Naive thymus-derived CD8-positive, alpha-beta T cell (primary cell): Measurements from ENCODE around the gene CXXC5. TPM values are rescaled to one million over a fixed set of nuclear protein-coding genes. Genes with fewer than 3 reads are reported as not detected.
A peak's percentile ranks its signal among the peaks of the same experiment; 100 is the strongest.

Source experiments
- ATAC-seq, 2 donors: fragments of 150-1000 bp; cut with Tn5 transposase in 1 of 2; sonication (Bioruptor Pico), chemical (Tn5 transposase) in 1 of 2; 1 replicate in 1 of 2; 2 replicates in 1 of 2; pipeline ENCODE4 v1.10.0; 2021; ENCODE audit warnings: mild to moderate bottlenecking in 2 of 2, moderate library complexity in 2 of 2
- POLR2A ChIA-PET: fragments of 350-600 bp; sonication (Branson Sonifier 250); formaldehyde crosslinking; loops from one replicate; lab custom pipeline; 2021; ENCODE audit warnings: antibody characterized with exemption; lab: Charles Lee
- DNase-seq, 10 donors: peaks; one replicate each; pipeline versions ENCODE4 v3.0.0 to v3.0.0-alpha.2; 2020 to 2022
- H3K27ac Mint-ChIP-seq, 10 donors: one replicate each; pipeline ENCODE4 v1.8.0; 2020 to 2022; ENCODE audit warnings: mild to moderate bottlenecking in 10 of 10, mixed read lengths in 10 of 10, moderate library complexity in 4 of 10, inconsistent platforms in 1 of 10
- H3K27me3 Mint-ChIP-seq, 5 donors: one replicate each; pipeline ENCODE4 v1.8.0; 2021 to 2022; ENCODE audit warnings: mixed read lengths in 5 of 5
- H3K36me3 Mint-ChIP-seq, 3 donors: one replicate each; pipeline ENCODE4 v1.8.0; 2020 to 2022; ENCODE audit warnings: mixed read lengths in 3 of 3, mild to moderate bottlenecking in 2 of 3, inconsistent platforms in 1 of 3
- H3K4me1 Mint-ChIP-seq, 4 donors: one replicate each; pipeline ENCODE4 v1.8.0; 2021 to 2022; ENCODE audit warnings: mixed read lengths in 4 of 4
- H3K4me3 Mint-ChIP-seq, 10 donors: one replicate each; pipeline ENCODE4 v1.8.0; 2020 to 2022; ENCODE audit warnings: mild to moderate bottlenecking in 10 of 10, mixed read lengths in 10 of 10, moderate library complexity in 6 of 10, inconsistent platforms in 1 of 10
- H3K9me3 Mint-ChIP-seq, 9 donors: one replicate each; pipeline ENCODE4 v1.8.0; 2020 to 2022; ENCODE audit warnings: mixed read lengths in 9 of 9, mild to moderate bottlenecking in 3 of 9, inconsistent platforms in 1 of 9, moderate library complexity in 1 of 9
- polyA plus RNA-seq, 3 donors: library from polyadenylated mRNA; unstranded; fragments of 300-500 nt; fragmentation: Illumina TruSeq; gene quantifications; one replicate each; pipeline ENCODE4 v1.2.3, GENCODE V29; 2021
- total RNA-seq, 8 experiments: library from RNA in 2 of 8; stranded (reverse) in 2 of 8; gene quantifications; one replicate each; pipeline ENCODE4 v1.2.3 and lab custom pipeline; 2021 to 2026

The CXXC5 gene
- total and polyA plus RNA-seq, 5 experiments from 2014 or later: 2.6 to 24.6 (median 6.8) TPM

- POLR2A ChIA-PET: interaction anchor here (0.7 to 1.0 kb wide), 2 partner anchors 9 to 15 kb away, joined by 3 to 4 read pairs; no protein-coding TSS in a partner anchor
- Mint-ChIP-seq H3K4me1 (peaks cover 32 to 81% (median 61%) of the 10 kb centered on the region in 4 donors), H3K27ac (peak overlapping the region in 5 of 10 donors; percentile 15 to 82 (median 40)), H3K4me3 (peak overlapping the region in 3 of 10 donors; percentile 19 to 60 (median 31)), H3K9me3 (peaks cover 0 to 2% (median 0%) of the 10 kb centered on the region in 9 donors), H3K27me3 (peaks cover 13 to 53% (median 32%) of the 10 kb centered on the region in 5 donors), H3K36me3 (peaks cover 0 to 3% (median 0%) of the 10 kb centered on the region in 3 donors)
- ATAC-seq: no peak
- no peak for DNase-seq
These were observed 5.5 kb downstream of the CXXC5 start for GRCh38 chr5:139653616-139654015.

GRCh38 chr5:139654464-139654863, 6.3 kb downstream of the CXXC5 start:
- Mint-ChIP-seq H3K4me1 (peaks cover 36 to 90% (median 64%) of the 10 kb centered on the region in 4 donors), H3K4me3 (peak overlapping the region in 1 of 10 donors; percentile 16), H3K27ac (peak overlapping the region in 3 of 10 donors; percentile 31 to 67 (median 66)), H3K27me3 (peaks cover 13 to 51% (median 32%) of the 10 kb centered on the region in 5 donors), H3K9me3 (peaks cover 0 to 2% (median 0%) of the 10 kb centered on the region in 9 donors), H3K36me3 (peaks cover 0 to 3% (median 0%) of the 10 kb centered on the region in 3 donors)
- no peak for ATAC-seq
- POLR2A ChIA-PET: interaction anchor here (0.6 to 1.0 kb wide), 4 partner anchors 10 to 15 kb away, joined by 3 to 4 read pairs (median 3); no protein-coding TSS in a partner anchor
- DNase-seq: no peak

- Mint-ChIP-seq H3K27ac (peak overlapping the region in 2 of 10 donors; percentile 45 to 66), H3K36me3 (no peaks in the 10 kb centered on the region), H3K4me3 (peak overlapping the region in 1 of 10 donors; percentile 16), H3K9me3 (no peaks in the 10 kb centered on the region), H3K4me1 (peaks cover 31 to 88% (median 61%) of the 10 kb centered on the region in 4 donors), H3K27me3 (peaks cover 8 to 46% (median 27%) of the 10 kb centered on the region in 5 donors)
- POLR2A ChIA-PET: interaction anchor here (0.8 to 0.9 kb wide), 2 partner anchors 12 to 16 kb away, joined by 3 read pairs; no protein-coding TSS in a partner anchor
- DNase-seq (no peak), ATAC-seq (no peak)
These were observed 6.8 kb downstream of the CXXC5 start for GRCh38 chr5:139654871-139655491.

GRCh38 chr5:139655727-139656271, 7.7 kb downstream of the CXXC5 start:
- Mint-ChIP-seq H3K27ac (no peak overlapping the region), H3K4me1 (peaks cover 30 to 86% (median 55%) of the 10 kb centered on the region in 4 donors), H3K36me3 (no peaks in the 10 kb centered on the region), H3K9me3 (no peaks in the 10 kb centered on the region), H3K27me3 (peaks cover 8 to 38% (median 23%) of the 10 kb centered on the region in 5 donors), H3K4me3 (no peak overlapping the region)
- DNase-seq (no peak), ATAC-seq (no peak)
- POLR2A ChIA-PET: interaction anchor here (0.6 kb wide), 1 partner anchor 71 kb away, joined by 3 read pairs; no protein-coding TSS in a partner anchor

DNA sequence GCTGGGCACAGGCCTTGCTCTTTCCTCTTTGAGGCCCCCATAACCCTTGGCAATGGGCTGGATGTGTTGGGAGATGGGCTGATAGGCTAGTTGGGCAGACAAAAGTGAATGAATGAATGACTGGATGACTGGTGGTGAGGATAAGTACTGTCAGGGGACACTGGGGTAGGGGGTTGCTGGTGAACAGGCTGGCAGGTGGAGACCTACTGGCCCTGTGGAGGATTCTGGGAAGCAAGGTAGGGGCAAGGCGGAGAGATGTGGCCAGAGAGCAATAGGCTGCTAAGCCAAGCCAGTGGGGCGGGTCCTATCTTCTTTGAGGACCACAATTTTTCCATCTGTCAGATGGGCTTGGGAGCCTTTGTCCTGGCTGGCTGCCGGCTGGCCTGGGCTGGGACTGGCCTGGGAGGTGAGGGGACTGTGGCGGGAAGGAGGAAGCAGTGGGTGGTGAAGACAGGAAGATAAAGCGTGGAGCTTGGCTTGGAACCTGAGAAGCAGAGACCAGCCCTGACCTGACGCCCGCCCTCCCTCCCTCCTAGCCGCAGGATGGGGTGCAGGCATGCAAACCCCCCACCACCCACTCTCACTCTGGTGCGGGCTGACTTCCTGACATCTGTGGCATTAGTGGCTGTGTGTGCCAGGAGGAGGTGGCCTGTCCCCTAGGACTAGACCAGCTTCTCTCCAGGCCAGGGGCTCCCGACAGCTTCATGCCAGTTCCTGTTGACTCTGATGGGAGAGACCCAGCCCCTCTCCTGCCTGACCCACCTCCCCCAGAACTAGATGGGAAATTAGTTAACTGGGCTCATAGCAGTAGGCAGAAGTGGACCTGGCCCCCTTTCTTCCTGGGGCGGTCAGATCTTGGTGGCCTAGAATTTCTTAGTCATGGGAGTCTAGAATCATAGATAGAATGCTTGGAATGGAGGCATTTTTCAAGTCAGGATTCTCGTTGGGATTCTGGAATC, 9.5 kb downstream of the CXXC5 start:
- POLR2A ChIA-PET: interaction anchor here (0.7 to 1.2 kb wide), 2 partner anchors 10 to 17 kb away, joined by 3 to 6 read pairs; no protein-coding TSS in a partner anchor
- no peak for DNase-seq
- Mint-ChIP-seq H3K9me3 (no peaks in the 10 kb centered on the region), H3K36me3 (no peaks in the 10 kb centered on the region), H3K4me3 (peak overlapping the region in 5 of 10 donors; percentile 3 to 68 (median 46)), H3K4me1 (peaks cover 24 to 88% (median 39%) of the 10 kb centered on the region in 4 donors), H3K27ac (peak overlapping the region in 6 of 10 donors; percentile 0 to 62 (median 45)), H3K27me3 (peaks cover 2 to 22% (median 13%) of the 10 kb centered on the region in 5 donors)
- peak in 1 of 2 donors; percentile 26 for ATAC-seq

DNA sequence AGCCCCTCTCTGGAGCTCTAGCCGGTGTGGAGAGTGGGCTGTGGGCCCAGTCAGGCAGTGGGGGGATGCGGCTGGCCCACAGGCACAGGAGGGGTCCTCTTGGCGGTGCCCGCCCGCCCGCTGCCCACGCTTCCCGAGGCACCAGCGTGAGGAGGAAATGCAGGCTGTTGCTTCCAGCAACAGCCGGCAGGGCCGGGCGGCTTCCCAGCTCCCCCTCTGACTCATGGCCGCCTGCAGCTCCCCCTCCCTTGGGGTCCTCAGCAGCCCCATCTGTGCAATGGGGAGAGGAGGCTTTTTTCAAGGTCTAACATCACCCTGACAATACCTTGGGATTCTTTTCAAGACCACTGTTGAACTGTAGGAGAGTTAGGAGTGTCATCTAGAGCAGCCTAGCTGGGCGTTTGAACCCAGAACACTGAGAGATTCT, 10.4 kb downstream of the CXXC5 start:
- POLR2A ChIA-PET: interaction anchor here (0.7 to 1.7 kb wide), 3 partner anchors 9 to 22 kb away, joined by 3 to 7 read pairs (median 6); no protein-coding TSS in a partner anchor
- peak overlapping the region in 2 of 10 donors; percentile 62 to 68 for H3K27ac Mint-ChIP-seq

DNA sequence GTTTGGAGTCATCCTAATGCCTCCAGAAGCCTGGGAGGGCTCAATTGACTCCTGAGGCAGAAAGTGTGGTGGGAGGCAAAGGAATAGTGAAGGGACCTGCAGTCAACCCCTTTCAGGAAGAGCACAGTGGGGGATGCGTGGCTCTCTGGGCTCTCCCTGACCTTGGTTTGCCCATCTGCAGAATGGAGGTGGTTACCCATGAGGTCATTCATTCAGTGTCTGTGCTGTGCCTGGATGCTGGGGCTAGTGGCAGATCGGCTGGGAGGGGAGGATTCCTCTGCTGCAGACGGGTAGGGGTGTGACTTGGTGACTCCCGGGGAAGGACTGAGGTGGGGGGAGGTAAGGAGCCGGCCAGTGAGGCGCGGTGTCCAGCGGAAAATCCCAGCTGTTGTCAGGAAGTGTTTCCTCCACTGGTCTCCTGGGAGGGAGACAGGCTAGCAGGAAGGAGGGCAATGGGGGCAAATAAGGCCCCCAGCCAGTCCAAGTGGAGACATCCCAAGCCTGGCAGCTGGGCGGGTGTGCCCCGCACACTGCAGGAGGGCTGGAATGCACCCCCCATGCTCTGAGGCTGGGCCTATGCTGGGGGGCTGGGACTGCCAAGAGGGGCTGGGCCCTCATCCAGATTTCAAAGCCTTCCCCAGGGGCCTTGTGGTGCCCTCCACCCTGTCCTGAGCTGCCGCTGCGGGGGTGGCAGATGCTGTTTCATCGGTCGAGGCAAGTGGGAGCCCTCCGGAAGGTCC, 10.9 kb downstream of the CXXC5 start:
- Mint-ChIP-seq H3K27me3 (peaks cover 0 to 15% (median 4%) of the 10 kb centered on the region in 5 donors), H3K36me3 (no peaks in the 10 kb centered on the region), H3K4me3 (peak overlapping the region in 1 of 10 donors; percentile 68), H3K9me3 (no peaks in the 10 kb centered on the region), H3K4me1 (peaks cover 13 to 86% (median 27%) of the 10 kb centered on the region in 4 donors), H3K27ac (peak overlapping the region in 4 of 10 donors; percentile 46 to 68 (median 60))
- ATAC-seq: no peak
- DNase-seq: no peak
- POLR2A ChIA-PET: interaction anchor here (0.6 to 1.7 kb wide), 6 partner anchors 9 to 55 kb away, joined by 3 to 7 read pairs (median 4); no protein-coding TSS in a partner anchor

More for the DNA sequence above, 10.4 kb downstream of the CXXC5 start:
- ATAC-seq: no peak
- no peaks in the 10 kb centered on the region for H3K9me3 Mint-ChIP-seq
- DNase-seq: no peak
- no peaks in the 10 kb centered on the region for H3K36me3 Mint-ChIP-seq
- peaks cover 18 to 88% (median 31%) of the 10 kb centered on the region in 4 donors for H3K4me1 Mint-ChIP-seq
- peak overlapping the region in 1 of 10 donors; percentile 68 for H3K4me3 Mint-ChIP-seq
- peaks cover 0 to 16% (median 7%) of the 10 kb centered on the region in 5 donors for H3K27me3 Mint-ChIP-seq

GRCh38 chr5:139659695-139660101, 11.5 kb downstream of the CXXC5 start:
- POLR2A ChIA-PET: interaction anchor here (0.6 to 1.7 kb wide), 5 partner anchors 10 to 55 kb away, joined by 3 to 7 read pairs (median 4); no protein-coding TSS in a partner anchor

GRCh38 chr5:139660105-139660922, 12.2 kb downstream of the CXXC5 start:
- H3K36me3 Mint-ChIP-seq: no peaks in the 10 kb centered on the region
- H3K9me3 Mint-ChIP-seq: no peaks in the 10 kb centered on the region
- POLR2A ChIA-PET: interaction anchor here (0.6 to 1.7 kb wide), 7 partner anchors 9 to 50 kb away, joined by 3 to 7 read pairs (median 4); no protein-coding TSS in a partner anchor
- peaks cover 13 to 82% (median 26%) of the 10 kb centered on the region in 4 donors for H3K4me1 Mint-ChIP-seq
- DNase-seq (no peak), ATAC-seq (no peak)
- peak overlapping the region in 2 of 10 donors; percentile 50 to 54 for H3K27ac Mint-ChIP-seq
- peak overlapping the region in 1 of 10 donors; percentile 45 for H3K4me3 Mint-ChIP-seq
- H3K27me3 Mint-ChIP-seq: peaks cover 0 to 9% (median 0%) of the 10 kb centered on the region in 5 donors

More at GRCh38 chr5:139659695-139660101, 11.5 kb downstream of the CXXC5 start:
- peak overlapping the region in 1 of 10 donors; percentile 54 for H3K27ac Mint-ChIP-seq
- no peaks in the 10 kb centered on the region for H3K36me3 Mint-ChIP-seq
- H3K4me1 Mint-ChIP-seq: peaks cover 13 to 86% (median 26%) of the 10 kb centered on the region in 4 donors
- peak overlapping the region in 1 of 10 donors; percentile 45 for H3K4me3 Mint-ChIP-seq
- no peak for DNase-seq
- peaks cover 0 to 9% (median 0%) of the 10 kb centered on the region in 5 donors for H3K27me3 Mint-ChIP-seq
- no peaks in the 10 kb centered on the region for H3K9me3 Mint-ChIP-seq
- ATAC-seq: no peak
